AG09309 (cell line): Measurements from ENCODE around the gene EVI2B.

Experiments
- DNase-seq: peaks from one replicate; pipeline ENCODE4 v3.0.0-alpha.2; 2010; ENCODE audit warnings: low read depth
- H3K4me3 ChIP-seq: 2 replicates; pipeline ENCODE4 v1.5.1; 2011; ENCODE audit warnings: mild to moderate bottlenecking, low read depth, low read length, moderate library complexity; ENCODE audit not compliant: control insufficient read depth
- CTCF ChIP-seq: IDR thresholded peaks from 2 replicates; pipeline ENCODE4 v1.5.1; 2011; ENCODE audit warnings: mild to moderate bottlenecking, low read depth, low read length, inconsistent platforms; ENCODE audit not compliant: insufficient read depth, control insufficient read depth; ENCODE audit errors: missing control alignments

EVI2B gene

GRCh38 chr17:31275116-31275515 is 38.7 kb downstream of the EVI2B start:
- TF ChIP-seq CTCF: no peak
- H3K4me3 ChIP-seq: no peak overlapping the region
- no peak for DNase-seq

- H3K4me3 ChIP-seq: no peak overlapping the region
- no peak for TF ChIP-seq CTCF
- peak; percentile 43 for DNase-seq
Observed at GRCh38 chr17:31274252-31274651, 39.6 kb downstream of the EVI2B start.

- no peak for DNase-seq
- TF ChIP-seq CTCF: no peak
- no peak overlapping the region for H3K4me3 ChIP-seq
Observed at GRCh38 chr17:31273516-31273915, 40.3 kb downstream of the EVI2B start.

GRCh38 chr17:31272803-31273202 is 41.1 kb downstream of the EVI2B start:
- TF ChIP-seq CTCF: no peak
- no peak for DNase-seq
- H3K4me3 ChIP-seq: no peak overlapping the region

- H3K4me3 ChIP-seq: no peak overlapping the region
- no peak for DNase-seq
- no peak for TF ChIP-seq CTCF
Observed at GRCh38 chr17:31272236-31272635, 41.6 kb downstream of the EVI2B start.

- no peak for TF ChIP-seq CTCF
- H3K4me3 ChIP-seq: no peak overlapping the region
- peak; percentile 99 for DNase-seq
Observed at GRCh38 chr17:31269578-31269983, 44.3 kb downstream of the EVI2B start.

GRCh38 chr17:31269036-31269577 is 44.7 kb downstream of the EVI2B start:
- no peak for TF ChIP-seq CTCF
- DNase-seq: no peak
- H3K4me3 ChIP-seq: no peak overlapping the region
